Transverse colon (tissue), 4 donors: Measurements from ENCODE around the gene SH2B3. TPM values are rescaled to one million over a fixed set of nuclear protein-coding genes. Genes with fewer than 3 reads are reported as not detected.

ENCODE experiments used
- DNase-seq: peaks from one replicate; pipeline ENCODE4 v3.0.0-alpha.2; 2019
- H3K27ac ChIP-seq, 4 donors: fragments of 200-600 bp; sonication (generic); 2 replicates each; pipeline ENCODE4 v1.5.1; 2016 to 2018; ENCODE audit warnings: inconsistent platforms in 4 of 4
- H3K27me3 ChIP-seq: fragments of 200-600 bp; sonication (generic); 2 replicates; pipeline ENCODE4 v1.5.1; 2017; ENCODE audit warnings: inconsistent platforms
- H3K36me3 ChIP-seq, 4 donors: fragments of 200-600 bp; sonication (generic); 2 replicates each; pipeline ENCODE4 v1.5.1; 2017 to 2019; ENCODE audit warnings: inconsistent platforms in 4 of 4
- H3K4me1 ChIP-seq, 4 donors: fragments of 200-600 bp; sonication (generic); 2 replicates each; pipeline ENCODE4 v1.5.1; 2017 to 2020; ENCODE audit warnings: inconsistent platforms in 4 of 4
- H3K4me3 ChIP-seq, 4 donors: fragments of 200-600 bp; sonication (generic); 1 replicate in 1 of 4; 2 replicates in 3 of 4; pipeline versions ENCODE4 v1.5.1 to v1.6.1; 2017 to 2019; ENCODE audit warnings: inconsistent platforms in 4 of 4
- H3K9me3 ChIP-seq, 2 donors: fragments of 200-600 bp; sonication (generic); 2 replicates each; pipeline ENCODE4 v1.5.1; 2017 to 2019; ENCODE audit warnings: inconsistent platforms in 2 of 2
- CTCF ChIP-seq, 5 experiments: fragments of 200-600 bp in 3 of 5; fragments of 450-650 bp in 2 of 5; sonication (generic) in 3 of 5; IDR thresholded peaks; 1 replicate in 2 of 5; 2 replicates in 3 of 5; pipeline ENCODE4 v1.5.1; 2016 to 2017; ENCODE audit warnings: antibody characterized with exemption in 5 of 5, inconsistent platforms in 3 of 5, mild to moderate bottlenecking in 2 of 5, moderate library complexity in 1 of 5
- EP300 ChIP-seq: sonication (generic); formaldehyde crosslinking; IDR thresholded peaks from one replicate; pipeline ENCODE4 v1.6.1; 2017; ENCODE audit warnings: antibody characterized with exemption, low read depth
- POLR2A ChIP-seq: fragments of 450-650 bp; IDR thresholded peaks from one replicate; pipeline ENCODE4 v1.6.1; 2016; ENCODE audit warnings: antibody characterized with exemption, mild to moderate bottlenecking, moderate library complexity
- POLR2AphosphoS5 ChIP-seq, 3 donors: sonication (generic); formaldehyde crosslinking; IDR thresholded peaks; one replicate each; pipeline ENCODE4 v1.6.1; 2016; ENCODE audit warnings: antibody characterized with exemption in 3 of 3
- WGBS, 2 donors: methylation state at CpG; one replicate each; pipeline ENCODE4 v1.1.5; 2018; ENCODE audit warnings: low coverage in 1 of 2; 5-methylcytosine and 5-hydroxymethylcytosine counted together
- in situ Hi-C, 4 donors: fragments of 200-750 bp; cut with MboI; loops; one replicate each; pipeline versions ENCODE4 v1.15.0 to v1.15.1; 2017; ENCODE audit warnings: low sequenced_read_pairs in 3 of 4, low pct_ligation_motif_present in 1 of 4, low pct_unique_long_range_greater_than_20kb in 1 of 4
- intact Hi-C: fragments of 100-400 bp; cut with DNase I; formaldehyde crosslinking; loops from one replicate; pipeline ENCODE4 v1.15.1; 2023; ENCODE audit warnings: low total_unique reads
- total RNA-seq, 4 donors: library from RNA; depleted of rRNA; stranded (reverse); fragments of >200 nt; gene quantifications; one replicate each; pipeline ENCODE4 v1.1.0, GENCODE V29; 2016

SH2B3 gene
- total RNA-seq, 4 donors from 2014 or later = 22.3 to 99.1 (median 43.6) TPM

GRCh38 chr12:111420494-111420893, 14.8 kb downstream of the SH2B3 start:
- DNase-seq = no peak
- Histone ChIP-seq H3K27me3 (no peaks in the 10 kb centered on the region), H3K9me3 (no peaks in the 10 kb centered on the region), H3K27ac (no peak overlapping the region), H3K4me3 (no peak overlapping the region), H3K36me3 (peaks cover 0 to 14% (median 3%) of the 10 kb centered on the region in 4 donors), H3K4me1 (peaks cover 2 to 17% (median 11%) of the 10 kb centered on the region in 4 donors)
- TF ChIP-seq CTCF (IDR thresholded peaks at IDR 0.05) = no peak
- TF ChIP-seq POLR2AphosphoS5 (IDR thresholded peaks at IDR 0.05) = no peak
- no peak for TF ChIP-seq POLR2A
- no peak for TF ChIP-seq EP300
- 88 to 100% methylated on average over 2 to 7 of the region's 7 CpGs for WGBS, 2 donors
- intact Hi-C loops = no loop called here
- in situ Hi-C loops = no loop called here

GRCh38 chr12:111424189-111424792, 18.6 kb downstream of the SH2B3 start:
- Histone ChIP-seq H3K36me3 (peaks cover 0 to 6% (median 0%) of the 10 kb centered on the region in 4 donors), H3K27me3 (no peaks in the 10 kb centered on the region), H3K4me3 (no peak overlapping the region), H3K27ac (peak overlapping the region in 1 of 4 donors; percentile 2), H3K9me3 (no peaks in the 10 kb centered on the region), H3K4me1 (peaks cover 27 to 52% (median 42%) of the 10 kb centered on the region in 4 donors)
- 91% methylated on average over 11 of the region's 11 CpGs; no CpG with 5 or more reads in 1 of the 2 donors for whole genome bisulfite sequencing, 2 donors
- intact Hi-C loops = no loop called here
- TF ChIP-seq POLR2A = no peak
- no peak for TF ChIP-seq EP300
- no peak for TF ChIP-seq CTCF (IDR thresholded peaks at IDR 0.05)
- no peak for TF ChIP-seq POLR2AphosphoS5 (IDR thresholded peaks at IDR 0.05)
- DNase-seq = no peak
- in situ Hi-C loops = no loop called here

- Histone ChIP-seq H3K4me3 (no peak overlapping the region), H3K4me1 (peaks cover 32 to 57% (median 47%) of the 10 kb centered on the region in 4 donors), H3K9me3 (no peaks in the 10 kb centered on the region), H3K27me3 (no peaks in the 10 kb centered on the region), H3K36me3 (peaks cover 0 to 6% (median 0%) of the 10 kb centered on the region in 4 donors), H3K27ac (peak overlapping the region in 3 of 4 donors; percentile 2 to 77 (median 76))
- intact Hi-C loops = no loop called here
- TF ChIP-seq EP300 = no peak
- peak in 4 of 5 experiments; percentile 14 to 39 (median 27) for TF ChIP-seq CTCF (IDR thresholded peaks at IDR 0.05)
- in situ Hi-C loops = no loop called here
- DNase-seq = no peak
- WGBS, 2 donors = 60 to 95% methylated on average over 1 to 6 of the region's 6 CpGs
These were observed 19.1 kb downstream of the SH2B3 start for GRCh38 chr12:111424793-111425251.

GRCh38 chr12:111425655-111426054, 19.9 kb downstream of the SH2B3 start:
- peaks cover 0 to 4% (median 0%) of the 10 kb centered on the region in 4 donors for H3K36me3 ChIP-seq
- H3K9me3 ChIP-seq = no peaks in the 10 kb centered on the region
- peak overlapping the region; percentile 76 to 85 (median 80) for H3K27ac ChIP-seq
- 55 to 100% methylated on average over 1 to 8 of the region's 8 CpGs for WGBS, 2 donors
- no peaks in the 10 kb centered on the region for H3K27me3 ChIP-seq
- in situ Hi-C loops (no loop called here), intact Hi-C loops (no loop called here)
- no peak for DNase-seq
- TF ChIP-seq EP300 (no peak), POLR2AphosphoS5 (IDR thresholded peaks at IDR 0.05) (no peak), CTCF (IDR thresholded peaks at IDR 0.05) (no peak), POLR2A (no peak)
- no peak overlapping the region for H3K4me3 ChIP-seq
- H3K4me1 ChIP-seq = peaks cover 41 to 66% (median 56%) of the 10 kb centered on the region in 4 donors
